GM12875 (cell line): Measurements from ENCODE around the gene LDLRAD3.

Experiments
- H3K4me3 ChIP-seq: one replicate; pipeline ENCODE4 v1.5.1; 2011; ENCODE audit warnings: low read depth, low read length, control low read depth
- TF ChIP-seq, protein P1 (sequence below): IDR thresholded peaks from 2 replicates; pipeline ENCODE4 v1.5.1; 2011; ENCODE audit warnings: low read depth, mild to moderate bottlenecking, control low read depth, inconsistent platforms, low read length, moderate library complexity, borderline replicate concordance; ENCODE audit not compliant: insufficient read depth

The LDLRAD3 gene

DNA sequence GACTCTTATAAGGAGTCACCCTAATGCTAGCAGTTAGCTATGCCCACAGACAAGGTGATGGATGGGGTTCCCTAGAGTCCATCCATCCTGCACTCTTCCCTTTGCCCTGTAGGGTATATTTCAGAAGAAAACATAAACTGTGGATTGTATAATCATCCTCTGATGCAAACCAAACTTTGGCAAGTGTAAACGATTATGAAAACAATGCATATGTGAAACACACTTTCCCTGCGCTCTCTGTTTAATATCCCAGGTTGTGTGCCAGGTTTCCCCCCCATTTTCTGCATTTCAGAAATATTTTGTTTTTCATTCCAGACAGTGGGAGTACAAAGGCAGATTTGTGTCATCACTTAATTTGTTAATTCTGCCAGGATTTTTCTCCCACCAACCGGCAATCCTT is 110.0 kb downstream of the LDLRAD3 start:
- TF ChIP-seq, protein P1, sequence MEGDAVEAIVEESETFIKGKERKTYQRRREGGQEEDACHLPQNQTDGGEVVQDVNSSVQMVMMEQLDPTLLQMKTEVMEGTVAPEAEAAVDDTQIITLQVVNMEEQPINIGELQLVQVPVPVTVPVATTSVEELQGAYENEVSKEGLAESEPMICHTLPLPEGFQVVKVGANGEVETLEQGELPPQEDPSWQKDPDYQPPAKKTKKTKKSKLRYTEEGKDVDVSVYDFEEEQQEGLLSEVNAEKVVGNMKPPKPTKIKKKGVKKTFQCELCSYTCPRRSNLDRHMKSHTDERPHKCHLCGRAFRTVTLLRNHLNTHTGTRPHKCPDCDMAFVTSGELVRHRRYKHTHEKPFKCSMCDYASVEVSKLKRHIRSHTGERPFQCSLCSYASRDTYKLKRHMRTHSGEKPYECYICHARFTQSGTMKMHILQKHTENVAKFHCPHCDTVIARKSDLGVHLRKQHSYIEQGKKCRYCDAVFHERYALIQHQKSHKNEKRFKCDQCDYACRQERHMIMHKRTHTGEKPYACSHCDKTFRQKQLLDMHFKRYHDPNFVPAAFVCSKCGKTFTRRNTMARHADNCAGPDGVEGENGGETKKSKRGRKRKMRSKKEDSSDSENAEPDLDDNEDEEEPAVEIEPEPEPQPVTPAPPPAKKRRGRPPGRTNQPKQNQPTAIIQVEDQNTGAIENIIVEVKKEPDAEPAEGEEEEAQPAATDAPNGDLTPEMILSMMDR = no peak
- no peak overlapping the region for H3K4me3 ChIP-seq

DNA sequence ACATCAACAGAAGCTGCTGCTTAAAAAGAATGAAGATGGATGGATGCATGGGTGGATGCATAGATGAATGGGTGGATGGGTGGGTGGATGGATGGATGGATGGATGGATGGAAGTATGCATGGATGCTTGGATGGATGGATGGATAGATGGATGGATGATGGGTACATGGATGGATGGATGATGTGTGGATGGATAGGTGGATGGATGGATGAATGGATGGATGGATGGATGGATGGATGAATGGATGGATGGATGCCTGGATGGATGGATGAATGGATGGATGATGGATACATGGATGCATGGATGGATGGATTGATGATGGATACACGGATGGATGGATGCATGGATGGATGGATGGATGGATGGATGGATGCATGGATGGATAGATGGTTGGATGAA is 110.8 kb downstream of the LDLRAD3 start:
- TF ChIP-seq, protein P1 = no peak
- no peak overlapping the region for H3K4me3 ChIP-seq

DNA sequence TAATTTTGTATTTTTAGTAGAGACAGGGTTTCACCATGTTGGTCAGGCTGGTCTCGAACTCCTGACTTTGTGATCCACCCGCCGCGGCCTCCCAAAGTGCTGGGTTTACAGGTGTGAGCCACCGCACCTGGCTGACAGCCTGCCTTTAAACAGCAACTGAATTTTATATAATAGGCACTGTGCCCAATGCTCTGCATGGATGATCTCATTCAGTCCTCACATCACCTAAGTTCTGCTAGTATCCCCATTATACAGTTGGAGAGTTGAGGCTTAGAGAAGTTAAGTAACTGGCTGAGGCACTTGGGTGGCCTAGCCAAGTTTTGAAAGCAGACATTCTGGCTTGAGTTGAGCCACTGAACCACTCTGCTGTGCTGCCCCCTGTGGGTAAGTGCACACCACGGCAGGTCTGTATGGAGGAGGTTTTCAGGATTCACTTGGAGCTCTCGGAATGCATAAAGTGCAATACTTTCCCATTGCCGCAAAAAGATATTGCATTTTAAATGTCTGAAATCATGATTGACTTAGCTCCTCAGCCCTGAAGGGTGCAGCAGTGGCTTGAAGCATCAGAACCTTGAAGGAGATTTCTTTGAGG is 112.4 kb downstream of the LDLRAD3 start:
- no peak overlapping the region for H3K4me3 ChIP-seq
- TF ChIP-seq, protein P1 = peak; percentile 67

DNA sequence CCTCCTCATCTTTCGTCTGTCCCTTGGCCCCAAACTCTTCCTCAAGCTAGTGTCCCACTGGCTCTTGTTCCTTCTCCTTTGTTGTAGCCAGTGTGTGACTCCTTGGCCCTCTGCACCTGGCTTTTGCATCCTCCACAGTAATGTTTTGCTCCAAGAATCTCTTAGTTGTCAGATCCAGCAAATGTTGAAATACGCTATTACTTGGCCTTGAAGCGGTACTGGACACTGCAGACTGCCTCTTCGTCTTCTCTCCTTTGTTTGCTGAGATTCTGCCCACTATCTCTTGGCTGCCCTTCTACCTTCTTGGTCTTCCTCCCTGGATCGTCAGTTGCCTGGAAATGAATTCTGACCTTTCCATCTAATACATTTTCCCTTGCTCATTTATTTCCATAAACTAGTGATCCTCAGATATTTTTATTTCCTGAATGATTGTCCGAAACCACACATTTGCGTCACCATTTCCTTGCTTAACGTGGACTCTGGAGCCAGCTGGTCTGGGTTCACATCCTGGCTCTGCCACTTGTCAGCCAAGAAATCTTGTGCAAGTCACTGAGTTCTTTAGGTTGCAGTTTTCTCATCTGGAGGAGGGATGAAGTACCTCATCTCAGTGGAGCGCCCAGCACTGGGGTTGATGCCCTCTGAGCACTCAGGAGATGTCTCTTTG is 113.6 kb downstream of the LDLRAD3 start:
- TF ChIP-seq, protein P1 = no peak
- no peak overlapping the region for H3K4me3 ChIP-seq

DNA sequence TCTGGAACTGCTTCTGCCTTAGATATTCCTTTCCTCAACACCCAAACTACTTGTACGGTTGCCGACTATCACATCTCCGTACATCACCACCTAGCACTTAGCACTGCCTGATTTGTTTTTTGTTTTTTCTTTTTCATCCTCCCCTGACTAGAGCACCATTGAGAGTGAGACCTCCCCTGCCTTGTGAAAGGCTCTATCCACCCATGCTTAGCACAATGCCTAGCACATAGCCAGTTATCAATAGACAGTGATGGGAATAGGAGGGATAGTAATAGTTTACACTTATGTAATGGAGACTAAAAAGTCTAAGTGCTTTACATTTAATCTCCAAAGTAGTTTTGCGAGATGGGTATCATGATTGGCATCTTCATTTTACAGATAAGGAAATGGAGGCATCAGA is 115.8 kb downstream of the LDLRAD3 start:
- TF ChIP-seq, protein P1 = no peak
- no peak overlapping the region for H3K4me3 ChIP-seq

DNA sequence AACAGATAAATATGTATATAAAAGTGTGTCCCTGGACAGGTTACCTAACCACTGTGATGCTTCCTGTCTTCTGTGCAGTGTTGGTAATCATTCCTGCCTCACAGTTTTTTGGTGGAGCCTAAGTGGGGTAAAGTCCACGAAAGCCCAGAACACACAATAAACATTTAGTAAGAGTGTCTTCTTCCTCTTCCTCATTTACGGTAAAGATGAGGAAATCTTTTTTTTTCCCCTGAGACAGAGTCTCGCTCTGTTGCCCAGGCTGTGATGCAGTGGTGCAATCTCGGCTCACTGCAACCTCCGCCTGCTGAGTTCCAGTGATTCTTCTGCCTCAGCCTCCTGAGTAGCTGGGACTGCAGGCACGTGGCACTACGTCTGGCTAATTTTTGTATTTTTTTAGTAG is 117.1 kb downstream of the LDLRAD3 start:
- TF ChIP-seq, protein P1 = no peak
- no peak overlapping the region for H3K4me3 ChIP-seq

DNA sequence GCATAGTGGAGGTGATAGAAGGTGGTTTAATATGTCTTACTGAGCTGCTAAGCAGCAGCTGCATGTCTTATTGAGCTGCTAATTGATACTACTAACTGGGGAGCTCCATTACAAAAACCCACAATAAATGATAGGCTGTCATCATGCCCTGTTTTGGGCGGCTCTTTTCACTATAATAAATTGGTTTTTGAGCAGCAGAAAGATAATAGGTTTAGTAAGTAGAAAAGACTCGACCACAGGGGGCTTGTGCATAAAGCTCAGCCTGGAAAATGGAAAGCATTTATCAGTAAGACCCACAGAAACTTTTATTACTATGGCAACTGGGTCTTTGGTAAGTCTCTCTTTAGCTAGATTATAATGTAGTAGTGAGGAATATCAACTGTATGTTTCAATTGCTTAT is 117.6 kb downstream of the LDLRAD3 start:
- H3K4me3 ChIP-seq = no peak overlapping the region
- TF ChIP-seq, protein P1 = no peak
